GM23338 (cell line): ENCODE results near the gene CFAP97.

Experiments
- CREB1 ChIP-seq: fragments of 250-450 bp; sonication (Bioruptor Pico); IDR thresholded peaks from 2 replicates; pipeline ENCODE4 v1.5.0; 2020; ENCODE audit warnings: low read depth, mild to moderate bottlenecking, moderate library complexity
- EZH2 ChIP-seq: fragments of 200-600 bp; sonication (generic); IDR thresholded peaks from one replicate; pipeline ENCODE4 v1.8.0; 2017; ENCODE audit warnings: antibody characterized with exemption, mild to moderate bottlenecking, low read depth; ENCODE audit not compliant: unreplicated experiment
- EZH2phosphoT487 ChIP-seq: fragments of 200-600 bp; sonication (generic); IDR thresholded peaks from one replicate; pipeline ENCODE4 v1.8.1; 2018; ENCODE audit warnings: antibody characterized with exemption; ENCODE audit not compliant: unreplicated experiment
- JUNB ChIP-seq: IDR thresholded peaks from one replicate; pipeline ENCODE4 v1.6.1; 2016; ENCODE audit warnings: antibody characterized with exemption; ENCODE audit not compliant: unreplicated experiment
- POLR2AphosphoS5 ChIP-seq: IDR thresholded peaks from 2 replicates; pipeline ENCODE4 v1.6.1; 2016; ENCODE audit warnings: antibody characterized with exemption, low read depth
- STAT1 ChIP-seq: IDR thresholded peaks from one replicate; pipeline ENCODE4 v1.6.1; 2016; ENCODE audit warnings: antibody characterized with exemption; ENCODE audit not compliant: unreplicated experiment
- ZNF114 ChIP-seq: fragments of 250-450 bp; sonication (Bioruptor Pico); IDR thresholded peaks from 2 replicates; pipeline ENCODE4 v1.5.0; 2020; ENCODE audit warnings: mild to moderate bottlenecking, moderate library complexity
- TF ChIP-seq, protein P1 (sequence below), 2 experiments: fragments of 200-600 bp in 1 of 2; sonication (generic) in 1 of 2; conservative IDR thresholded peaks; 2 replicates each; pipeline versions ENCODE4 v1.5.1 to v1.6.1; 2016 to 2017; ENCODE audit warnings: antibody characterized with exemption in 2 of 2, low read depth in 2 of 2, mild to moderate bottlenecking in 2 of 2, moderate library complexity in 1 of 2
- TF ChIP-seq, protein P2 (sequence below): IDR thresholded peaks from 2 replicates; pipeline ENCODE4 v1.6.1; 2016; ENCODE audit warnings: antibody characterized with exemption
- TF ChIP-seq, protein P3 (sequence below): IDR thresholded peaks from one replicate; pipeline ENCODE4 v1.6.1; 2018; ENCODE audit warnings: antibody characterized with exemption; ENCODE audit not compliant: unreplicated experiment

DNA sequence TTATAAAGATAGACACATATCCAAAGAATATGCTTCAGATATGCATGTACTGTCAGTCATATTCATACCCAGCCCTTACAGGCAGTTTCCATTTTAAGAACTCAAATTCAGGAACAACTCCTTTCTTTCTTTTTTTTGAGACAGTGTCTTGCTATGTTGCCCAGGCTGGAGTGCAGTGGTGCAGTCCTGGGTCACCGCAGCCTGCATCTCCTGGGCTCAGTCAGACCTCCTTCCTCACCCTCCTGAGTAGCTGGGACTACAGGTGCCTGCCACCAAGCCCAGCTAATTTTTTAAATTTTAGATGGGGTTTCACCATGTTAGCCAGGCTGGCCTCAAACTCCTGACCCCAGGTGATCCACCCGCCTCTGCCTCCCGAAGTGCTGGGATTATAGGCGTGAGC lies 40.1 kb upstream of the CFAP97 start:
- TF ChIP-seq, protein P1, sequence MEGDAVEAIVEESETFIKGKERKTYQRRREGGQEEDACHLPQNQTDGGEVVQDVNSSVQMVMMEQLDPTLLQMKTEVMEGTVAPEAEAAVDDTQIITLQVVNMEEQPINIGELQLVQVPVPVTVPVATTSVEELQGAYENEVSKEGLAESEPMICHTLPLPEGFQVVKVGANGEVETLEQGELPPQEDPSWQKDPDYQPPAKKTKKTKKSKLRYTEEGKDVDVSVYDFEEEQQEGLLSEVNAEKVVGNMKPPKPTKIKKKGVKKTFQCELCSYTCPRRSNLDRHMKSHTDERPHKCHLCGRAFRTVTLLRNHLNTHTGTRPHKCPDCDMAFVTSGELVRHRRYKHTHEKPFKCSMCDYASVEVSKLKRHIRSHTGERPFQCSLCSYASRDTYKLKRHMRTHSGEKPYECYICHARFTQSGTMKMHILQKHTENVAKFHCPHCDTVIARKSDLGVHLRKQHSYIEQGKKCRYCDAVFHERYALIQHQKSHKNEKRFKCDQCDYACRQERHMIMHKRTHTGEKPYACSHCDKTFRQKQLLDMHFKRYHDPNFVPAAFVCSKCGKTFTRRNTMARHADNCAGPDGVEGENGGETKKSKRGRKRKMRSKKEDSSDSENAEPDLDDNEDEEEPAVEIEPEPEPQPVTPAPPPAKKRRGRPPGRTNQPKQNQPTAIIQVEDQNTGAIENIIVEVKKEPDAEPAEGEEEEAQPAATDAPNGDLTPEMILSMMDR (conservative IDR thresholded peaks at IDR 0.05; ENCODE audit: low read depth in 2 of 2), result no peak
- TF ChIP-seq EZH2 (no peak), JUNB (no peak), POLR2AphosphoS5 (no peak), CREB1 (CRISPR knock-in tag) (no peak), EZH2phosphoT487 (no peak), ZNF114 (no peak), STAT1 (no peak)
- TF ChIP-seq, protein P2, sequence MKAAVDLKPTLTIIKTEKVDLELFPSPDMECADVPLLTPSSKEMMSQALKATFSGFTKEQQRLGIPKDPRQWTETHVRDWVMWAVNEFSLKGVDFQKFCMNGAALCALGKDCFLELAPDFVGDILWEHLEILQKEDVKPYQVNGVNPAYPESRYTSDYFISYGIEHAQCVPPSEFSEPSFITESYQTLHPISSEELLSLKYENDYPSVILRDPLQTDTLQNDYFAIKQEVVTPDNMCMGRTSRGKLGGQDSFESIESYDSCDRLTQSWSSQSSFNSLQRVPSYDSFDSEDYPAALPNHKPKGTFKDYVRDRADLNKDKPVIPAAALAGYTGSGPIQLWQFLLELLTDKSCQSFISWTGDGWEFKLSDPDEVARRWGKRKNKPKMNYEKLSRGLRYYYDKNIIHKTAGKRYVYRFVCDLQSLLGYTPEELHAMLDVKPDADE, result no peak
- TF ChIP-seq, protein P3, sequence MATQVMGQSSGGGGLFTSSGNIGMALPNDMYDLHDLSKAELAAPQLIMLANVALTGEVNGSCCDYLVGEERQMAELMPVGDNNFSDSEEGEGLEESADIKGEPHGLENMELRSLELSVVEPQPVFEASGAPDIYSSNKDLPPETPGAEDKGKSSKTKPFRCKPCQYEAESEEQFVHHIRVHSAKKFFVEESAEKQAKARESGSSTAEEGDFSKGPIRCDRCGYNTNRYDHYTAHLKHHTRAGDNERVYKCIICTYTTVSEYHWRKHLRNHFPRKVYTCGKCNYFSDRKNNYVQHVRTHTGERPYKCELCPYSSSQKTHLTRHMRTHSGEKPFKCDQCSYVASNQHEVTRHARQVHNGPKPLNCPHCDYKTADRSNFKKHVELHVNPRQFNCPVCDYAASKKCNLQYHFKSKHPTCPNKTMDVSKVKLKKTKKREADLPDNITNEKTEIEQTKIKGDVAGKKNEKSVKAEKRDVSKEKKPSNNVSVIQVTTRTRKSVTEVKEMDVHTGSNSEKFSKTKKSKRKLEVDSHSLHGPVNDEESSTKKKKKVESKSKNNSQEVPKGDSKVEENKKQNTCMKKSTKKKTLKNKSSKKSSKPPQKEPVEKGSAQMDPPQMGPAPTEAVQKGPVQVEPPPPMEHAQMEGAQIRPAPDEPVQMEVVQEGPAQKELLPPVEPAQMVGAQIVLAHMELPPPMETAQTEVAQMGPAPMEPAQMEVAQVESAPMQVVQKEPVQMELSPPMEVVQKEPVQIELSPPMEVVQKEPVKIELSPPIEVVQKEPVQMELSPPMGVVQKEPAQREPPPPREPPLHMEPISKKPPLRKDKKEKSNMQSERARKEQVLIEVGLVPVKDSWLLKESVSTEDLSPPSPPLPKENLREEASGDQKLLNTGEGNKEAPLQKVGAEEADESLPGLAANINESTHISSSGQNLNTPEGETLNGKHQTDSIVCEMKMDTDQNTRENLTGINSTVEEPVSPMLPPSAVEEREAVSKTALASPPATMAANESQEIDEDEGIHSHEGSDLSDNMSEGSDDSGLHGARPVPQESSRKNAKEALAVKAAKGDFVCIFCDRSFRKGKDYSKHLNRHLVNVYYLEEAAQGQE, result no peak
